Activated T-cell treated with anti-CD3 and anti-CD28 coated beads, Interleukin-2, amount 50 U/mL, for 24 hours (primary cell): ENCODE results near the gene ALDH1L1.

Experiments
- DNase-seq: peaks from one replicate; pipeline ENCODE4 v3.0.0-alpha.2; 2020
- H3K27ac Mint-ChIP-seq: 2 replicates; pipeline ENCODE4 v1.8.0; 2020; ENCODE audit warnings: mild to moderate bottlenecking, mixed read lengths
- H3K27me3 Mint-ChIP-seq: 2 replicates; pipeline ENCODE4 v1.8.0; 2020; ENCODE audit warnings: mixed read lengths
- H3K36me3 Mint-ChIP-seq: 2 replicates; pipeline ENCODE4 v1.8.0; 2020; ENCODE audit warnings: low read depth, mixed read lengths
- H3K4me1 Mint-ChIP-seq: 2 replicates; pipeline ENCODE4 v1.8.0; 2020; ENCODE audit warnings: low read depth, mixed read lengths
- H3K4me3 Mint-ChIP-seq: 2 replicates; pipeline ENCODE4 v1.8.0; 2020; ENCODE audit warnings: mild to moderate bottlenecking, moderate library complexity, mixed read lengths
- H3K9me3 Mint-ChIP-seq: 2 replicates; pipeline ENCODE4 v1.8.0; 2020; ENCODE audit warnings: mixed read lengths

Gene ALDH1L1

GRCh38 chr3:126170073-126170777 is 10.2 kb downstream of the ALDH1L1 start:
- Mint-ChIP-seq H3K9me3 (no peaks in the 10 kb centered on the region), H3K27me3 (peaks cover 46% of the 10 kb centered on the region), H3K4me1 (no peaks in the 10 kb centered on the region), H3K36me3 (no peaks in the 10 kb centered on the region), H3K4me3 (no peak overlapping the region), H3K27ac (no peak overlapping the region)
- DNase-seq = no peak

DNA sequence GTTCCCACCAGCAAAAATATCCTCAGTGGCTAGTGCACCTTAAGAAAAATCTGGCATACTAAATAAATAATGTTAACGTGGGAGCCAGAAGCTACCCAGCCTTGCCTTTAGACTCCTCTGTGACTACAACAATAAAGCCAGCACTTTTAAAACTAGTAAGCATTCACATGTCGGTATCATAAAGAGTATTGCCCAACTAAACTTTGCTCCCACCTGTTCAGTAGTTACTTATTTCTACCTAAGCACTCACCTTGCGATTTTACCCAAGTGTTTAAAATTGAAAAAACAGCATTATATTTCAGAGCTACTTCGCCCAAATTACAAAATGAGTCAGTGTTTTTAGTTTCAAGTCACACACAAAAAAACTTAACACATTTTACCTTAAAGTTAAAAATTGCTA is 12.8 kb downstream of the ALDH1L1 start:
- Mint-ChIP-seq H3K27me3 (peaks cover 57% of the 10 kb centered on the region), H3K9me3 (no peaks in the 10 kb centered on the region), H3K4me1 (no peaks in the 10 kb centered on the region), H3K4me3 (no peak overlapping the region), H3K27ac (no peak overlapping the region), H3K36me3 (no peaks in the 10 kb centered on the region)
- no peak for DNase-seq

GRCh38 chr3:126166009-126166408 is 14.4 kb downstream of the ALDH1L1 start:
- peaks cover 47% of the 10 kb centered on the region for H3K27me3 Mint-ChIP-seq
- no peak overlapping the region for H3K27ac Mint-ChIP-seq
- DNase-seq = no peak
- H3K9me3 Mint-ChIP-seq = no peaks in the 10 kb centered on the region
- H3K4me1 Mint-ChIP-seq = no peaks in the 10 kb centered on the region
- H3K4me3 Mint-ChIP-seq = no peak overlapping the region
- H3K36me3 Mint-ChIP-seq = no peaks in the 10 kb centered on the region

GRCh38 chr3:126161309-126161708 is 19.1 kb downstream of the ALDH1L1 start:
- H3K9me3 Mint-ChIP-seq = no peaks in the 10 kb centered on the region
- peaks cover 26% of the 10 kb centered on the region for H3K27me3 Mint-ChIP-seq
- H3K36me3 Mint-ChIP-seq = no peaks in the 10 kb centered on the region
- DNase-seq = no peak
- no peak overlapping the region for H3K27ac Mint-ChIP-seq
- no peak overlapping the region for H3K4me3 Mint-ChIP-seq
- no peaks in the 10 kb centered on the region for H3K4me1 Mint-ChIP-seq

DNA sequence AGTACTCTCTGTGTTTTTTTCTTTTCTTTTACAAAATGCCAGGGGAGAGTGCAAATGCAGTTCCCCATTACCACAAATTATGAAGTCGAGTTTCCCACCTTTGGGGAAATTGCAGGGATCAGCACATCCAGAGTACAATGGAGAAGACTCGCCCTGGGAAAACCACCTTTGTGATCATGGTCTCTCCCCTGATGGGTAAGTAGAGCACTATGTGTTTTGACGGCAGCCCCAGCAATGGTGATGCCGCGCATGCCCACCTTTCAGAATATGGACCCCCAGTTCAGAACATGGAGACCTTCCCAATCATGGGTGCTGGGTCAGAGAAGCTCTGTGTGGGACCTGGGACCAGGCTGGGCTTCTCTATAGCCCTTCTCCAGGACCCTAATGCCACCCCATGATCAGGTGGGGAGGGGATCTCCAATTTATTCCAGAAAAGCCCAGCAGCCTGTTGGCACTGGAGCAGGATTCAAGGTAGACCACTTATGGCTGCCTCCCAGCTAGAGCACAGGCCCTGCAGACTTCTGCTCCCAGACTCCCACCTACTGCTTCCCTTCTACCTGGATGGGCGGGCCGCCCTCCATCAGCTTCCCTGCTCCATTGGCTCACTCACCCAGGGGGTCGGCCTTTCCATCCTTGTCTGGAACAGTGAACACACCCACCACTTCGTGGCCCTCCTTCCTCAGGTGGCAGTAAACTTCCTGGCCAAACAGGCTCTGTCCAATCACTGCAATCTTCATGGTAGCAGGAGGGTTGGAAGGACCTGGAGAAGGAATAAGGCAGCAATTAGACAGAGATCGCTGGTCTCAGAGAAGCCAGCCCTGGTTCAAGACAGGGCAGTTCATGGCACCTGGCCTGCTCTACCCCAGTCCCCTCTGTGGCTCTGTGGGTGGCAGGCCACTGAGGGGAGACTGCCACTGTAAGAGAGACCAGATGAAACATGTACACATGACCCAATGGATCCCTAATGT is 19.9 kb downstream of the ALDH1L1 start:
- Mint-ChIP-seq H3K27me3 (peaks cover 19% of the 10 kb centered on the region), H3K27ac (no peak overlapping the region), H3K36me3 (no peaks in the 10 kb centered on the region), H3K9me3 (no peaks in the 10 kb centered on the region), H3K4me3 (no peak overlapping the region), H3K4me1 (no peaks in the 10 kb centered on the region)
- DNase-seq = no peak

- no peak for DNase-seq
- peaks cover 8% of the 10 kb centered on the region for H3K27me3 Mint-ChIP-seq
- no peaks in the 10 kb centered on the region for H3K9me3 Mint-ChIP-seq
- H3K27ac Mint-ChIP-seq = no peak overlapping the region
- H3K4me3 Mint-ChIP-seq = no peak overlapping the region
- no peaks in the 10 kb centered on the region for H3K4me1 Mint-ChIP-seq
- H3K36me3 Mint-ChIP-seq = no peaks in the 10 kb centered on the region
These were observed 20.9 kb downstream of the ALDH1L1 start for GRCh38 chr3:126159476-126159875.

- no peak for DNase-seq
- no peak overlapping the region for H3K4me3 Mint-ChIP-seq
- no peaks in the 10 kb centered on the region for H3K9me3 Mint-ChIP-seq
- H3K27me3 Mint-ChIP-seq = peaks cover 4% of the 10 kb centered on the region
- no peaks in the 10 kb centered on the region for H3K36me3 Mint-ChIP-seq
- no peaks in the 10 kb centered on the region for H3K4me1 Mint-ChIP-seq
- no peak overlapping the region for H3K27ac Mint-ChIP-seq
These were observed 21.4 kb downstream of the ALDH1L1 start for GRCh38 chr3:126158912-126159454.

GRCh38 chr3:126158016-126158911 is 22.1 kb downstream of the ALDH1L1 start:
- Mint-ChIP-seq H3K4me1 (no peaks in the 10 kb centered on the region), H3K4me3 (no peak overlapping the region), H3K36me3 (no peaks in the 10 kb centered on the region), H3K27me3 (no peaks in the 10 kb centered on the region), H3K27ac (no peak overlapping the region), H3K9me3 (no peaks in the 10 kb centered on the region)
- no peak for DNase-seq

- Mint-ChIP-seq H3K4me1 (no peaks in the 10 kb centered on the region), H3K36me3 (no peaks in the 10 kb centered on the region), H3K4me3 (no peak overlapping the region), H3K27me3 (no peaks in the 10 kb centered on the region), H3K27ac (no peak overlapping the region), H3K9me3 (no peaks in the 10 kb centered on the region)
- no peak for DNase-seq
These were observed 23.2 kb downstream of the ALDH1L1 start for GRCh38 chr3:126157083-126157768.

- DNase-seq = no peak
These were observed 23.9 kb downstream of the ALDH1L1 start for GRCh38 chr3:126156468-126156867.

GRCh38 chr3:126155819-126156218 is 24.6 kb downstream of the ALDH1L1 start:
- H3K4me3 Mint-ChIP-seq = no peak overlapping the region
- DNase-seq = no peak
- no peaks in the 10 kb centered on the region for H3K9me3 Mint-ChIP-seq
- H3K27me3 Mint-ChIP-seq = no peaks in the 10 kb centered on the region
- H3K36me3 Mint-ChIP-seq = no peaks in the 10 kb centered on the region
- no peaks in the 10 kb centered on the region for H3K4me1 Mint-ChIP-seq
- H3K27ac Mint-ChIP-seq = no peak overlapping the region

More at GRCh38 chr3:126156468-126156867, 23.9 kb downstream of the ALDH1L1 start:
- Mint-ChIP-seq H3K9me3 (no peaks in the 10 kb centered on the region), H3K27ac (no peak overlapping the region), H3K4me3 (no peak overlapping the region), H3K36me3 (no peaks in the 10 kb centered on the region), H3K27me3 (no peaks in the 10 kb centered on the region), H3K4me1 (no peaks in the 10 kb centered on the region)

DNA sequence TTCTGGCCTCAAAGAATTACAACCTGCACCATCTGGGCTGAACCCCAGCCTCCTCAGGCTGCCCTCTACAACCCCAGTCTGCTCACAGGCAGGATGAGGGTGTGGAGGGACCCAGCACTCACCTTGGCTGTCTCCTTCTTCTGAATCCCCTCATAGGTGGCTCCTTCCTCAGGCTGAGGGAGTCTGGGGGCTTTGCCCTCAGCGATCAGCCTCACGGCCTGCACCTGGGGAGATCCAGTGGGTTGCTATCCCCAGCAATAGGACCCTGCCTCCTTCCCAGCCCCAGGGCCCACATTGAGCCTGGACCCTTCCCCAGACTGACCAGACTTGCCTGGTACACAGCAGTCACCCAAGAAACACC is 25.1 kb downstream of the ALDH1L1 start:
- H3K36me3 Mint-ChIP-seq = no peaks in the 10 kb centered on the region
- no peak overlapping the region for H3K27ac Mint-ChIP-seq
- no peaks in the 10 kb centered on the region for H3K4me1 Mint-ChIP-seq
- DNase-seq = no peak
- no peaks in the 10 kb centered on the region for H3K27me3 Mint-ChIP-seq
- H3K9me3 Mint-ChIP-seq = no peaks in the 10 kb centered on the region
- no peak overlapping the region for H3K4me3 Mint-ChIP-seq

GRCh38 chr3:126154391-126155279 is 25.8 kb downstream of the ALDH1L1 start:
- Mint-ChIP-seq H3K27me3 (no peaks in the 10 kb centered on the region), H3K36me3 (no peaks in the 10 kb centered on the region), H3K4me1 (no peaks in the 10 kb centered on the region), H3K9me3 (no peaks in the 10 kb centered on the region), H3K27ac (no peak overlapping the region), H3K4me3 (no peak overlapping the region)
- no peak for DNase-seq
